ENCODE results near the gene HS3ST4. TPM values are rescaled to one million over a fixed set of nuclear protein-coding genes. Genes with fewer than 3 reads are reported as not detected.

Gene HS3ST4
- total RNA-seq, 1 experiment from 2014 or later = not detected

DNA sequence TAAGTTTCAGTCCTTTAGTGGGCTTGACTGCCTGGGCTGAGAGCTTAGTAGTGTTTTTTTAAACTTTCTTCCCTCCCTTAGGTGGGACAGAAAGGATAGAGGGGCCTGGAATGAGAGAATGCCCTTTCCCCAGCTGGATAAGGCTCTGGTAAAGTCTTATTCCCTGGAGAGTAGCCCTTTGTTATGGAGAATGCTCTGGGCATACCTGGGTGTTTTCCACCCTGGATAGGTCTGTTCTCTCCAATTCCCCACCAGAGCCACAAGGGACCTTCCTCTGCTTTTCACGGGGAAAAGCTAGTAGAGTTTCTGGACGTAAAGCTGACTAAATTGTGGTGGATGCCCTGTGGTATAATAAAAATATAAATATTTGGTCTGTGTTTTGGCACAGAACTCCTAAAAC, 164.1 kb downstream of the HS3ST4 start:
- no peaks in the 10 kb centered on the region for H3K27me3 Mint-ChIP-seq (ENCODE audit: insufficient read depth, unreplicated experiment)
- no peaks in the 10 kb centered on the region for H3K4me1 Mint-ChIP-seq (ENCODE audit: insufficient read depth, unreplicated experiment)
- no peak overlapping the region for H3K4me3 Mint-ChIP-seq (ENCODE audit: unreplicated experiment)
- POLR2A ChIA-PET = no interaction called here
- no peak for DNase-seq (ENCODE audit: unreplicated experiment)
- no peaks in the 10 kb centered on the region for H3K36me3 Mint-ChIP-seq (ENCODE audit: insufficient read depth, unreplicated experiment)
- intact Hi-C loops (cut with micrococcal nuclease) = no loop called here
- peaks cover 16% of the 10 kb centered on the region for H3K9me3 Mint-ChIP-seq (ENCODE audit: unreplicated experiment)
- TF ChIP-seq, protein P1, sequence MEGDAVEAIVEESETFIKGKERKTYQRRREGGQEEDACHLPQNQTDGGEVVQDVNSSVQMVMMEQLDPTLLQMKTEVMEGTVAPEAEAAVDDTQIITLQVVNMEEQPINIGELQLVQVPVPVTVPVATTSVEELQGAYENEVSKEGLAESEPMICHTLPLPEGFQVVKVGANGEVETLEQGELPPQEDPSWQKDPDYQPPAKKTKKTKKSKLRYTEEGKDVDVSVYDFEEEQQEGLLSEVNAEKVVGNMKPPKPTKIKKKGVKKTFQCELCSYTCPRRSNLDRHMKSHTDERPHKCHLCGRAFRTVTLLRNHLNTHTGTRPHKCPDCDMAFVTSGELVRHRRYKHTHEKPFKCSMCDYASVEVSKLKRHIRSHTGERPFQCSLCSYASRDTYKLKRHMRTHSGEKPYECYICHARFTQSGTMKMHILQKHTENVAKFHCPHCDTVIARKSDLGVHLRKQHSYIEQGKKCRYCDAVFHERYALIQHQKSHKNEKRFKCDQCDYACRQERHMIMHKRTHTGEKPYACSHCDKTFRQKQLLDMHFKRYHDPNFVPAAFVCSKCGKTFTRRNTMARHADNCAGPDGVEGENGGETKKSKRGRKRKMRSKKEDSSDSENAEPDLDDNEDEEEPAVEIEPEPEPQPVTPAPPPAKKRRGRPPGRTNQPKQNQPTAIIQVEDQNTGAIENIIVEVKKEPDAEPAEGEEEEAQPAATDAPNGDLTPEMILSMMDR (IDR thresholded peaks at IDR 0.05; ENCODE audit: unreplicated experiment) = no peak
- CTCF ChIA-PET = no interaction called here
- BruUV-seq (replicated peaks) = no TSS peak
- no peak overlapping the region for H3K27ac Mint-ChIP-seq (ENCODE audit: low read depth, unreplicated experiment)

DNA sequence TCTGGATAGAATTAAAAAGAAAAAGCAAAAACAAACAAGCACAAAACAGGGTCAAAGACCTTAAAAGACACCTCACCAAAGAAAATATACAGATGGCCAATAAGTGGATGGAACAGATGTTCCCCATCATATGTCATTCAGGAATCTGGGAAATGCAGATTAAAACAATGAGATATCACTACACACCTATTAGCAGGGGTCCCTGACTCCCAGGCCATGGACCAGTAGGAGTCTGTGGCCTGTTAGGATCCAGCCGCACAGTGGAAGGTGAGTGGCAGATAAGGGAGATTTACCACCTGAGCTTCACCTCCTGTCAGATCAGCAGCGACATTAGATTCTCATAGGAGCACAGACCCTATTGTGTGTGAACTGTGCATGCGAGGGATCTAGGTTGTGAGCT, 167.9 kb downstream of the HS3ST4 start:
- intact Hi-C loops (cut with micrococcal nuclease) = no loop called here
- Mint-ChIP-seq H3K36me3 (ENCODE audit: insufficient read depth, unreplicated experiment) (no peaks in the 10 kb centered on the region), H3K27me3 (ENCODE audit: insufficient read depth, unreplicated experiment) (no peaks in the 10 kb centered on the region), H3K4me1 (ENCODE audit: insufficient read depth, unreplicated experiment) (no peaks in the 10 kb centered on the region), H3K27ac (ENCODE audit: low read depth, unreplicated experiment) (no peak overlapping the region), H3K4me3 (ENCODE audit: unreplicated experiment) (no peak overlapping the region), H3K9me3 (ENCODE audit: unreplicated experiment) (peaks cover 24% of the 10 kb centered on the region)
- CTCF ChIA-PET = no interaction called here
- TF ChIP-seq, protein P1 (IDR thresholded peaks at IDR 0.05; ENCODE audit: unreplicated experiment) = no peak
- BruUV-seq (replicated peaks) = no TSS peak
- no peak for DNase-seq (ENCODE audit: unreplicated experiment)
- POLR2A ChIA-PET = no interaction called here

DNA sequence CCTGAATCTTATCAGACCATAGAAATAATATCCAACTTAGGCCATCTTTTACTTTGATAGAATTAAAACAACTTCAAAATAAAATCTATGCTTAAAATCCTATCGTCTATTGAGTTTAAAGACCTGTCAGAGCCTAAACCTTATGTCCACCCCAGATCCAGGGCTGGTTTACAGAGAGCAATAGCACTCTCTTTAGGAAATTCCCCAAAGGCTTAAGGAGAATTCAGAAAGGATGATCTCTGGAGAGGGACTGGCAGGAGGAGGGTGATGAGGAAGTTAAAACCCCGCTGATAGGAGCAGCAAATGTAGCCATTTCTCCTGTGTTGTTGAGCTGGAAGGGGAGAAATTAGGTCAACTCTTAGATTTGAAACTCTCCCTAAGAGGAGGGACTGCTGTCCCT, 175.3 kb downstream of the HS3ST4 start:
- BruUV-seq (replicated peaks) = no TSS peak
- no peaks in the 10 kb centered on the region for H3K4me1 Mint-ChIP-seq (ENCODE audit: insufficient read depth, unreplicated experiment)
- no peaks in the 10 kb centered on the region for H3K36me3 Mint-ChIP-seq (ENCODE audit: insufficient read depth, unreplicated experiment)
- CTCF ChIA-PET = no interaction called here
- TF ChIP-seq, protein P1 (IDR thresholded peaks at IDR 0.05; ENCODE audit: unreplicated experiment) = no peak
- H3K27me3 Mint-ChIP-seq (ENCODE audit: insufficient read depth, unreplicated experiment) = no peaks in the 10 kb centered on the region
- peaks cover 49% of the 10 kb centered on the region for H3K9me3 Mint-ChIP-seq (ENCODE audit: unreplicated experiment)
- H3K27ac Mint-ChIP-seq (ENCODE audit: low read depth, unreplicated experiment) = no peak overlapping the region
- intact Hi-C loops (cut with micrococcal nuclease) = no loop called here
- POLR2A ChIA-PET = no interaction called here
- H3K4me3 Mint-ChIP-seq (ENCODE audit: unreplicated experiment) = no peak overlapping the region
- no peak for DNase-seq (ENCODE audit: unreplicated experiment)

DNA sequence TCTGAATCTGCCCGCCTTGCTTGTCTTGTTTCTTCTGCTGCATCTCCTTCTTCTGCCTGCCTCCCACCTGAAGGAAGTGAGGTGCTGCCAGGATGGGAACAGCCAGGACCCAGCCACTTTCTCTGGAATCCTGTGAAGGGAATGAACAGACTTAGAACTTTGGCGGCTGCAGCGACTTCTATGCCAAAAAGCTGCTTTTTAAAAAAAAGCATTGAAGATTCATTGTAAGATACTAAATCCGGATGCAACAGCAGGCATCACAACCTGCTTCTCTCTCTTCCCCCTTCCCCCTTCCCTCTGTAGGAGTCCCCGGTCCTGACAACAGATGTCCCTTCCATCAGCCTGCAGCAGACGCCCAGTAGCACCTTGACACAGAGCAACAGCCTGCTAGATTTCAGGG, 176.3 kb downstream of the HS3ST4 start:
- peaks cover 55% of the 10 kb centered on the region for H3K9me3 Mint-ChIP-seq (ENCODE audit: unreplicated experiment)
- H3K4me3 Mint-ChIP-seq (ENCODE audit: unreplicated experiment) = no peak overlapping the region
- no peaks in the 10 kb centered on the region for H3K4me1 Mint-ChIP-seq (ENCODE audit: insufficient read depth, unreplicated experiment)
- H3K36me3 Mint-ChIP-seq (ENCODE audit: insufficient read depth, unreplicated experiment) = no peaks in the 10 kb centered on the region
- TF ChIP-seq, protein P1 (IDR thresholded peaks at IDR 0.05; ENCODE audit: unreplicated experiment) = no peak
- DNase-seq (ENCODE audit: unreplicated experiment) = no peak
- H3K27ac Mint-ChIP-seq (ENCODE audit: low read depth, unreplicated experiment) = no peak overlapping the region
- no peaks in the 10 kb centered on the region for H3K27me3 Mint-ChIP-seq (ENCODE audit: insufficient read depth, unreplicated experiment)
- POLR2A ChIA-PET = no interaction called here
- CTCF ChIA-PET = interaction anchor here (1.0 kb wide), 1 partner anchor 28 kb away, joined by 4 read pairs; no protein-coding TSS in a partner anchor
- intact Hi-C loops (cut with micrococcal nuclease) = no loop called here
- BruUV-seq (replicated peaks) = no TSS peak
